ENCODE results near the gene BAD. TPM values are rescaled to one million over a fixed set of nuclear protein-coding genes. Genes with fewer than 3 reads are reported as not detected.
A peak's percentile ranks its signal among the peaks of the same experiment; 100 is the strongest.

Gene BAD
- total and polyA plus RNA-seq, 2 of the 13 experiments (the other 11 are each of a cell fraction or from before 2014, with no cell fraction given) = 17.9 to 28.5 TPM

- TF ChIP-seq, protein P1, sequence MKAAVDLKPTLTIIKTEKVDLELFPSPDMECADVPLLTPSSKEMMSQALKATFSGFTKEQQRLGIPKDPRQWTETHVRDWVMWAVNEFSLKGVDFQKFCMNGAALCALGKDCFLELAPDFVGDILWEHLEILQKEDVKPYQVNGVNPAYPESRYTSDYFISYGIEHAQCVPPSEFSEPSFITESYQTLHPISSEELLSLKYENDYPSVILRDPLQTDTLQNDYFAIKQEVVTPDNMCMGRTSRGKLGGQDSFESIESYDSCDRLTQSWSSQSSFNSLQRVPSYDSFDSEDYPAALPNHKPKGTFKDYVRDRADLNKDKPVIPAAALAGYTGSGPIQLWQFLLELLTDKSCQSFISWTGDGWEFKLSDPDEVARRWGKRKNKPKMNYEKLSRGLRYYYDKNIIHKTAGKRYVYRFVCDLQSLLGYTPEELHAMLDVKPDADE (CRISPR knock-in tag; IDR thresholded peaks at IDR 0.05) = no peak
- TF ChIP-seq ZNF703 (CRISPR knock-in tag; IDR thresholded peaks at IDR 0.05; ENCODE audit: borderline replicate concordance) (0 out of 2 replicates have a peak, but pooled peaks have one; percentile 26), HNRNPL (IDR thresholded peaks at IDR 0.05; ENCODE audit: low read depth, low read length) (0 out of 2 replicates have a peak, but pooled peaks have one; percentile 42), JUNB (CRISPR knock-in tag; IDR thresholded peaks at IDR 0.05; ENCODE audit: borderline replicate concordance) (no peak), HNF4G (IDR thresholded peaks at IDR 0.05; ENCODE audit: borderline replicate concordance, low read depth, low read length) (no peak), HNF4G (CRISPR knock-in tag; IDR thresholded peaks at IDR 0.05; ENCODE audit: borderline replicate concordance, low read depth) (no peak), HDAC2 (CRISPR knock-in tag; IDR thresholded peaks at IDR 0.05) (no peak), CEBPZ (IDR thresholded peaks at IDR 0.05; ENCODE audit: low read length) (no peak), ZNF234 (CRISPR knock-in tag; conservative IDR thresholded peaks at IDR 0.05) (no peak), ZNF781 (CRISPR knock-in tag; IDR thresholded peaks at IDR 0.05; ENCODE audit: borderline replicate concordance, not compliant biosample characterization) (no peak), MZF1 (CRISPR knock-in tag; IDR thresholded peaks at IDR 0.05; ENCODE audit: borderline replicate concordance) (no peak), CREB3 (CRISPR knock-in tag; IDR thresholded peaks at IDR 0.05) (no peak), BRD4 (CRISPR knock-in tag; IDR thresholded peaks at IDR 0.05) (no peak), SMARCE1 (IDR thresholded peaks at IDR 0.05; ENCODE audit: borderline replicate concordance) (no peak), BCL6 (CRISPR knock-in tag; IDR thresholded peaks at IDR 0.05) (0 out of 2 replicates have a peak, but pooled peaks have one; percentile 17), KDM5A (IDR thresholded peaks at IDR 0.05; ENCODE audit: borderline replicate concordance, low read length) (no peak)
- TF ChIP-seq, protein P2, sequence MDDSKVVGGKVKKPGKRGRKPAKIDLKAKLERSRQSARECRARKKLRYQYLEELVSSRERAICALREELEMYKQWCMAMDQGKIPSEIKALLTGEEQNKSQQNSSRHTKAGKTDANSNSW (CRISPR knock-in tag; IDR thresholded peaks at IDR 0.05; ENCODE audit: borderline replicate concordance) = no peak
- TF ChIP-seq, protein P3, sequence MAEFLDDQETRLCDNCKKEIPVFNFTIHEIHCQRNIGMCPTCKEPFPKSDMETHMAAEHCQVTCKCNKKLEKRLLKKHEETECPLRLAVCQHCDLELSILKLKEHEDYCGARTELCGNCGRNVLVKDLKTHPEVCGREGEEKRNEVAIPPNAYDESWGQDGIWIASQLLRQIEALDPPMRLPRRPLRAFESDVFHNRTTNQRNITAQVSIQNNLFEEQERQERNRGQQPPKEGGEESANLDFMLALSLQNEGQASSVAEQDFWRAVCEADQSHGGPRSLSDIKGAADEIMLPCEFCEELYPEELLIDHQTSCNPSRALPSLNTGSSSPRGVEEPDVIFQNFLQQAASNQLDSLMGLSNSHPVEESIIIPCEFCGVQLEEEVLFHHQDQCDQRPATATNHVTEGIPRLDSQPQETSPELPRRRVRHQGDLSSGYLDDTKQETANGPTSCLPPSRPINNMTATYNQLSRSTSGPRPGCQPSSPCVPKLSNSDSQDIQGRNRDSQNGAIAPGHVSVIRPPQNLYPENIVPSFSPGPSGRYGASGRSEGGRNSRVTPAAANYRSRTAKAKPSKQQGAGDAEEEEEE (CRISPR knock-in tag; IDR thresholded peaks at IDR 0.05; ENCODE audit: borderline replicate concordance) = no peak
- TF ChIP-seq, protein P4, sequence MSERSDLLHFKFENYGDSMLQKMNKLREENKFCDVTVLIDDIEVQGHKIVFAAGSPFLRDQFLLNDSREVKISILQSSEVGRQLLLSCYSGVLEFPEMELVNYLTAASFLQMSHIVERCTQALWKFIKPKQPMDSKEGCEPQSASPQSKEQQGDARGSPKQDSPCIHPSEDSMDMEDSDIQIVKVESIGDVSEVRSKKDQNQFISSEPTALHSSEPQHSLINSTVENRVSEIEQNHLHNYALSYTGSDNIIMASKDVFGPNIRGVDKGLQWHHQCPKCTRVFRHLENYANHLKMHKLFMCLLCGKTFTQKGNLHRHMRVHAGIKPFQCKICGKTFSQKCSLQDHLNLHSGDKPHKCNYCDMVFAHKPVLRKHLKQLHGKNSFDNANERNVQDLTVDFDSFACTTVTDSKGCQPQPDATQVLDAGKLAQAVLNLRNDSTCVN (CRISPR knock-in tag; IDR thresholded peaks at IDR 0.05; ENCODE audit: borderline replicate concordance) = no peak
Observed at GRCh38 chr11:64298966-64299846, 14.7 kb upstream of the BAD start (continued).
